ENCODE data around the gene LCN10. TPM values are rescaled to one million over a fixed set of nuclear protein-coding genes. Genes with fewer than 3 reads are reported as not detected.

The LCN10 gene
- total and polyA plus RNA-seq, 12 donors: 0.44 to 144 (median 3.1) TPM

DNA sequence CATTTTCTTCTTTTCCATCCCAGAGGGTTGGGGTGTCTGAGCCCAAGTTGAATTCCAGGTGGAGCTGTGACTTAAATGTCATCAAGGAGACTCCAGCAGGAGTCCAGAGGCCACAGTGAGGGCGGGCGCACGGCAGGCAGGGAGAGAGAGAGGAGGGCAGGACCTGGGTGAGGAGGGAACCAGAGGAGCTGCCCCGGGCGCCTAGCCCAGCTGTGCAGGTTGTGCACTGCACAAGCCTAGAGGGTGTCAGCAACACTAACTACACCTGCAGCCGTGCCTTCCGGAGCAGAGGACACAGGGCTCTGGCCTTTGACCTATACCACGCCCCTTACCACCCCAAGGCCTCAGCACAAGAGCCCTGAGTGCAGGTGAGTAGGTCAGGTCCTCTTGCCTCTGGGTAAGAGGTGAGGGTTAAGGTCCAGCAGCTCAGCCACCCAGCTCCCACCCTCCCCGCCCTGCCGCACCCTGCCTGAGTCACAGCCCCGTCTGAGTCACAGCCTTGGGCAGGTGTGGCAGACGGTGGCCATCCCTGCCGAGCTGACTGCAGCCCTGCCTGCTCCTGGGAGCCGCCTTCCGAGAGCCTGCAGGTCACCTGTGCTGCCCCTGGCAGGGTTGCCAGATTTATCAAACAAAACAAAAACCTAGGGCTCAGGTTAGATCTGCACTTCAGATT is 49.1 kb downstream of the LCN10 start:
- no peaks in the 10 kb centered on the region for H3K9me3 ChIP-seq
- intact Hi-C loops (cut with DNase I): loop anchor here in 4 of 10 donors (5.0 to 10.0 kb wide), 3 partner anchors 49 to 206 kb away; no protein-coding TSS in a partner anchor
- H3K27me3 ChIP-seq: no peaks in the 10 kb centered on the region
- DNase-seq (no peak), ATAC-seq (peak in 1 of 8 donors; percentile 14)
- no peak overlapping the region for H3K4me3 ChIP-seq
- peak overlapping the region in 1 of 10 donors; percentile 15 for H3K27ac ChIP-seq
- H3K36me3 ChIP-seq: no peaks in the 10 kb centered on the region
- 74 to 77% methylated on average over 15 of the region's 15 CpGs for WGBS, 2 donors
- TF ChIP-seq, protein P1, sequence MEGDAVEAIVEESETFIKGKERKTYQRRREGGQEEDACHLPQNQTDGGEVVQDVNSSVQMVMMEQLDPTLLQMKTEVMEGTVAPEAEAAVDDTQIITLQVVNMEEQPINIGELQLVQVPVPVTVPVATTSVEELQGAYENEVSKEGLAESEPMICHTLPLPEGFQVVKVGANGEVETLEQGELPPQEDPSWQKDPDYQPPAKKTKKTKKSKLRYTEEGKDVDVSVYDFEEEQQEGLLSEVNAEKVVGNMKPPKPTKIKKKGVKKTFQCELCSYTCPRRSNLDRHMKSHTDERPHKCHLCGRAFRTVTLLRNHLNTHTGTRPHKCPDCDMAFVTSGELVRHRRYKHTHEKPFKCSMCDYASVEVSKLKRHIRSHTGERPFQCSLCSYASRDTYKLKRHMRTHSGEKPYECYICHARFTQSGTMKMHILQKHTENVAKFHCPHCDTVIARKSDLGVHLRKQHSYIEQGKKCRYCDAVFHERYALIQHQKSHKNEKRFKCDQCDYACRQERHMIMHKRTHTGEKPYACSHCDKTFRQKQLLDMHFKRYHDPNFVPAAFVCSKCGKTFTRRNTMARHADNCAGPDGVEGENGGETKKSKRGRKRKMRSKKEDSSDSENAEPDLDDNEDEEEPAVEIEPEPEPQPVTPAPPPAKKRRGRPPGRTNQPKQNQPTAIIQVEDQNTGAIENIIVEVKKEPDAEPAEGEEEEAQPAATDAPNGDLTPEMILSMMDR (IDR thresholded peaks at IDR 0.05): no peak
- peaks cover 10 to 70% (median 43%) of the 10 kb centered on the region in 9 donors for H3K4me1 ChIP-seq

DNA sequence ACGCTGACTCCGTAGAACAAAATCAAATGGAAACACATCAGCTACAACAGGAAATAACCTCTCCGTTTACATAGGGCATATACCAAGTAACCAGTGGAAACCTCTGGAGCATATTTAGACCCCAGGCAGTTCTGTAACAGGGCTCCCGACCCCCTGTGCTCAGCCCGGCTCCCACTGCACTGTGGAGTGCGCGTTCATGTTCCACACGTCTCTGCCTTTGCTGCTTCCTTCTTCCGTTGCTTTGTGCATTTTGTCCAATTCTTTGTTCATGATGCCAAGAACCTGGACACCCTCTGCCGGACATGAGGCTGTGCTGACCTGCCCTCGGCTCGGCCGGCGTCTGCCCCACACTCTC is 49.6 kb downstream of the LCN10 start:
- no peak for DNase-seq
- TF ChIP-seq, protein P1 (IDR thresholded peaks at IDR 0.05): no peak
- no peak for ATAC-seq
- WGBS, 2 donors: 63 to 78% methylated on average over 14 of the region's 14 CpGs
- H3K4me1 ChIP-seq: peaks cover 10 to 75% (median 45%) of the 10 kb centered on the region in 9 donors
- H3K27ac ChIP-seq: no peak overlapping the region
- no peak overlapping the region for H3K4me3 ChIP-seq
- H3K27me3 ChIP-seq: no peaks in the 10 kb centered on the region
- intact Hi-C loops (cut with DNase I): loop anchor here in 4 of 10 donors (5.0 to 10.0 kb wide), 3 partner anchors 48 to 206 kb away; no protein-coding TSS in a partner anchor
- no peaks in the 10 kb centered on the region for H3K9me3 ChIP-seq
- H3K36me3 ChIP-seq: no peaks in the 10 kb centered on the region

DNA sequence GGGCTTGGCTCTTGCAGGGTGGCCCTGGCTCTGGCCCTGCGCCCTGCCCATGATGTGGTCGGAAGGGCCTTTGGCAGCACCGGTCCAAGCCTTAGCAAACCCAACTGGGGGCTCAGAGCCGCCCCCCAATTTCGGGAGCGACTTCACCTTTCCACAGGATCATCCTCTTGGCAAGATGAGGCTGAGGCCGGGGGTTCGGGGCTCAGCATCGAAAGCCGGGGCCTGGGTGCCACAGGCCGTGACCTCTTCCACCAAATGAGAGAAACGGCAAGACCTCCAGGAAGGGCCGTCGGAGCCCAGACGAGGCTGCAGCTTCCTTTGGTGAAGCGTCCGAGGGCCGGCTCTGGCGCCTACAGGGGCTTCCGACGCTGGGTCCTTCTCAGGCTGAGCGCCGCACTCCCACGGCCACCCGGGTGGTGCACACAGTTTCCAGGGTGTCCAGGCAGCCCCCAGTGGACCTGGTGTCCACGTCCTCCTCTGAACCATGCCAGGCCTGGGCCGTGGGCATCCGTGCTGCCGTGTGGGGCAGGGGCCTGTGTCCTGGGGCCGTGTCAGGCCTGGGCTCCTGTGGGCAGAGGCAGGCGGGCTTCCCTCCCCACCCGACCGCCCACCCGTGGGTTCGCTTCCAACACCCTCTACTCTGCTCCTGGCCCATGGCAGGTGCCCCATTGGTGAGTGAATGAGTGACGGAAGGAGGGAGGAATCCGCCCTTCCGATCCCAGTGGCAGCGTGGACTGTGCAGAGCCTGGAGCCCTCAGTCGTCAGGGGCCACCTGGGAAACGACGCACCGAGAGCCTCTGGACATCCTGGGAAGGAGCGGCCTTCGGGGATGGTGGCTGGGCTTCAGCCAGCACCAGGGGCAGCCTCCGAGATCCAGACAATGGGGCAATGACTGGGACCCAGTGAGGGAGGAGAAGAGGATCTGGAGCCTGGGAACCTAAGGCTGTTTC is 50.3 kb downstream of the LCN10 start:
- H3K4me3 ChIP-seq: no peak overlapping the region
- 86 to 89% methylated on average over 46 of the region's 46 CpGs for WGBS, 2 donors
- no peaks in the 10 kb centered on the region for H3K27me3 ChIP-seq
- H3K36me3 ChIP-seq: no peaks in the 10 kb centered on the region
- peak overlapping the region in 1 of 10 donors; percentile 76 for H3K27ac ChIP-seq
- no peak for DNase-seq
- intact Hi-C loops (cut with DNase I): loop anchor here in 4 of 10 donors (5.0 to 10.0 kb wide), 3 partner anchors 48 to 205 kb away; no protein-coding TSS in a partner anchor
- peaks cover 14 to 77% (median 46%) of the 10 kb centered on the region in 9 donors for H3K4me1 ChIP-seq
- no peaks in the 10 kb centered on the region for H3K9me3 ChIP-seq
- TF ChIP-seq, protein P1 (IDR thresholded peaks at IDR 0.05): no peak
- no peak for ATAC-seq

Measured in heart right ventricle (tissue), 16 donors.